22Rv1 (cell line): ENCODE measurements around the gene LAMTOR4.
"Not testable (repeated sequence)": the region's sequence is repeated elsewhere in the genome, so short reads cannot be mapped to it uniquely, and the experiment has no call there.

Source experiments
- H3K27ac ChIP-seq: fragments of 450-650 bp; 2 replicates; pipeline ENCODE4 v1.5.1; 2017
- CTCF ChIP-seq: fragments of 450-650 bp; IDR thresholded peaks from 2 replicates; pipeline ENCODE4 v1.5.1; 2017; ENCODE audit warnings: mild to moderate bottlenecking
- ZFX ChIP-seq: fragments of 450-650 bp; IDR thresholded peaks from 2 replicates; pipeline ENCODE4 v1.6.1; 2017; ENCODE audit warnings: antibody characterized with exemption, borderline replicate concordance

The LAMTOR4 gene

DNA sequence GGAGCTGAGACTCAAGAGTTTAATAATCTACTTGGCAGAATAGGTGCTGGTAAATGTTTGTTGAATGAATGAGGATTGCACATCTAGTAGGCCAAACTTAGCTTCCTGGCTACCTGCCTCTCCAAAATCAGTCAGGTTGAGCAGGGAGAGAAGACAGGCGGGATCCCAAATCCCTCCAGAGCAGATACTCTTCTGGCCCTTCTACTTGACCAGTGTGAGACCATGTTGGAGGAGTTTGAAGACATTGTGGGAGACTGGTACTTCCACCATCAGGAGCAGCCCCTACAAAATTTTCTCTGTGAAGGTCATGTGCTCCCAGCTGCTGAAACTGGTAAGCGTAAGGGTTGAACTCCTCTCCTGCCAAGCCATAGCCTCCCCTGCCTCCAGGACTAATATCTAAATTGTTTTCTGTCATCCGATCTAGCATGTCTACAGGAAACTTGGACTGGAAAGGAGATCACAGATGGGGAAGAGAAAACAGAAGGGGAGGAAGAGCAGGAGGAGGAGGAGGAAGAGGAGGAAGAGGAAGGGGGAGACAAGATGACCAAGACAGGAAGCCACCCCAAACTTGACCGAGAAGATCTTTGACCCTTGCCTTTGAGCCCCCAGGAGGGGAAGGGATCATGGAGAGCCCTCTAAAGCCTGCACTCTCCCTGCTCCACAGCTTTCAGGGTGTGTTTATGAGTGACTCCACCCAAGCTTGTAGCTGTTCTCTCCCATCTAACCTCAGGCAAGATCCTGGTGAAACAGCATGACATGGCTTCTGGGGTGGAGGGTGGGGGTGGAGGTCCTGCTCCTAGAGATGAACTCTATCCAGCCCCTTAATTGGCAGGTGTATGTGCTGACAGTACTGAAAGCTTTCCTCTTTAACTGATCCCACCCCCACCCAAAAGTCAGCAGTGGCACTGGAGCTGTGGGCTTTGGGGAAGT, 24.2 kb upstream of the LAMTOR4 start:
- peak overlapping the region; percentile 100 for H3K27ac ChIP-seq
- TF ChIP-seq ZFX (no peak), CTCF (no peak)

DNA sequence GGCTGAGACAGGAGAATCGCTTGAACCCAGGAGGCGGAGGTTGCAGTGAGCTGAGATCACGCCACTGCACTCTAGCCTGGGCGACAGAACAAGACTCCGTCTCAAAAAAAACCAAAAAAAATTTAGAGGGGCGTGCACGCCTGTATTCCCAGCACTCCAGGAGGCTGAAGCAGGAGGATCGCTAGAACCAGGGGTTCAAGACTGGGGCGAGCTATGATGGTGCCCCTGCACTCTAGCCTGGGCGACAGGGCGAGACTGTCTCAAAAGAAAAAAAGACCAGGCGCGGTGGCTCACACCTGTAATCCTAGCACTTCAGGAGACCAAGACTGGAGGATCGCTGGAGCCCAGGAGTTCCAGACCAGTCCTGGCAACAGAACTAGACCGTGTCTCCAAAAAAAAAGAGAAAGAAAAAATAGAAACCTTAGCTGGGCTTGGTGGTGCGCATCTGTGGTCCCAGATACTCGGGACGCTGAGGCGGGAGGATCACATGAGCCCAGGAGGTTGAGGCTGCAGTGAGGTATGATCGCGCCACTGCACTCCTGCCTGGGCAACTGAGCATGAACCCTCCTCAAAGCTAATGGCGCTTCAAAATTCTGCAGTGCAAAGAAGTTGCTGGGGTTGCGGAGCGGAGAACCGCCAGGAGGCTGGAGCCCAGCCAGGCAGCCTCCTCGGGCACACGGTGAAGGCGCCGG, 22.3 kb upstream of the LAMTOR4 start:
- no peak for TF ChIP-seq CTCF
- TF ChIP-seq ZFX, result no peak
- peak overlapping the region; percentile 100 for H3K27ac ChIP-seq

DNA sequence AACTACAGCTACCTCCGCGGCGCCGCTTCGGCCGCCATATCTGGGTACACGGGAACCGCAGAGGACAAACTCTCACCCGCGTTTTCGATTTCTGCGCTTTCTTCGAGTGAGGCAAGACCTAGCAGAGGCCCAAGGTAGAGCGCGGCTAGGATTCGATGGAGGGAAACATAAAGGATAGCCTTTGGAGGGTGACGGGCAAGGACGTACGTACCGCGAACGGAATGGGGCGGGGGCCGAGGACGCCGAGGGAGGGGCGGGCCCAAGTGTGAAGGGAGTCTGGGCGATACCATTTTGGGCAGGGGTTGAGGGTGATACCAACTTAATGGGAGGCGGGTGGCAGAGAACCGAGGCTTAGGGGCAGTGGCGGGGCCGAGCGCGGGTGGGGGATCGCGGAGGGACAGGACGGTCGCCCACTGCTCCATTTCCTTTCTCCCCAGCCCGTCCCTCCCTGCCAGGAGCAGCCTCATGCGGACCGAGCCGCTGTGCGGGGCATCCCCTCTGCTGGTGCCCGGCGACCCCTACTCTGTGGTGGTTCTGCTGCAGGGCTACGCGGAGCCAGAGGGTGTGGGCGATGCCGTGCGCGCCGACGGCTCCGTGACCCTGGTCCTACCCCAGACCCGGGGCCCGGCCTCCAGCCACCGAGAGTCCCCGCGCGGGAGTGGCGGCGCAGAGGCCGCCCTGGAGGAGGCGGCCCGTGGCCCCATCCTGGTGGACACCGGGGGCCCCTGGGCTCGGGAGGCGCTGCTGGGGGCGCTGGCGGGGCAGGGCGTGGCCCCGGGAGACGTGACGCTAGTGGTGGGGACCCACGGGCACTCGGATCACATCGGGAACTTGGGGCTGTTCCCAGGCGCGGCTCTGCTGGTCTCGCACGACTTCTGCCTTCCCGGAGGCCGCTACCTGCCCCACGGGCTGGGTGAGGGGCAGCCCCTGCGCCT, 21.5 kb upstream of the LAMTOR4 start, which contains the start of gene MBLAC1:
Gene MBLAC1 (plus strand): TSS at position 37 of the 935 bp plus-strand sequence. CDS start 429 bp downstream, at position 466.
- TF ChIP-seq CTCF, result no peak
- TF ChIP-seq ZFX, result no peak
- H3K27ac ChIP-seq, result peak within 1 kb of the TSS; percentile 100

DNA sequence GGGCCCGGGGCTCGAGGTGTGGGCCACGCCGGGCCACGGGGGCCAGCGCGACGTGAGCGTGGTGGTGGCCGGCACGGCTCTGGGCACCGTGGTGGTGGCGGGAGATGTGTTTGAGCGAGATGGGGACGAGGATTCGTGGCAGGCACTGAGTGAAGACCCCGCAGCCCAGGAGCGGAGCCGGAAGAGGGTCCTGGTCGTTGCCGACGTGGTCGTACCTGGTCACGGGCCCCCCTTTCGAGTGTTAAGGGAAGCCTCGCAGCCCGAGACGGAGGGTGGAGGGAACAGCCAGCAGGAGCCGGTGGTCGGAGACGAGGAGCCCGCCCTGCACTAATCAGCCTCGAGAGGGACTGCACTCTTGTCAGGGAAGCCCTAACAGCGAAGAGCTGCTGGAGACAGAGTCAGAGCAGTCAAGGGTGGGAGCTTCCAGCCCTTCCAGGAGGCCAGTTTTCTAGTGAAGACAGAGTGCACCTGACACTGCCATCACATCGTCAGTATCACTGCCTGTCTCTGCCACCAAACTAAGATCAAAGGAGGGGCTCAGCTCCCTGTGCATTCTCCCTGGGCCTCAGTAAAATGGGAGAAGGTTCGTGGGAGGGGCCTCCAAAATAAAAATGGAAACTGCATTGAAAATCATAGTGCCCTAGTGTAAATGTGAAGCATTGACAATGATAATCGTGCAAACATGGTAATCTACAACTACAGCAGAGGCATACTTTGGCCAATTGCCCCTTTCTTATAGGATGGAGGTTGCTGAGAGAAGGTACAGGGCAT, 20.7 kb upstream of the LAMTOR4 start:
- TF ChIP-seq ZFX, result no peak
- no peak for TF ChIP-seq CTCF
- peak overlapping the region; percentile 100 for H3K27ac ChIP-seq

GRCh38 chr7:100128637-100128963, 20.1 kb upstream of the LAMTOR4 start:
- TF ChIP-seq CTCF, result no peak
- no peak for TF ChIP-seq ZFX
- H3K27ac ChIP-seq, result peak overlapping the region; percentile 100; the same call in 1 of the 2 replicates

GRCh38 chr7:100130220-100130607, 18.5 kb upstream of the LAMTOR4 start:
- H3K27ac ChIP-seq, result not testable (repeated sequence)
